Liver (tissue), 9 donors: ENCODE data around the gene SCN1A. TPM values are rescaled to one million over a fixed set of nuclear protein-coding genes. Genes with fewer than 3 reads are reported as not detected.

ENCODE experiments used
- DNase-seq: peaks from one replicate; pipeline ENCODE4 v3.0.0-alpha.2; 2017; ENCODE audit warnings: low spot score
- H3K27ac ChIP-seq, 2 donors: one replicate each; pipeline ENCODE4 v1.7.0; 2013; ENCODE audit warnings: inconsistent platforms in 2 of 2, low read length in 2 of 2, control low read depth in 1 of 2, low read depth in 1 of 2, mild to moderate bottlenecking in 1 of 2
- H3K27me3 ChIP-seq, 4 donors: one replicate each; pipeline versions ENCODE4 v1.6.1 to v1.7.0; 2013; ENCODE audit warnings: low read length in 3 of 4, inconsistent platforms in 1 of 4, mild to moderate bottlenecking in 1 of 4, moderate library complexity in 1 of 4; ENCODE audit not compliant: control insufficient read depth in 4 of 4, insufficient read depth in 4 of 4
- H3K36me3 ChIP-seq, 4 donors: one replicate each; pipeline versions ENCODE4 v1.6.1 to v1.7.0; 2013; ENCODE audit warnings: low read length in 3 of 4, mild to moderate bottlenecking in 3 of 4, low read depth in 1 of 4, moderate library complexity in 1 of 4; ENCODE audit not compliant: control insufficient read depth in 4 of 4, insufficient read depth in 3 of 4
- H3K4me1 ChIP-seq, 4 donors: one replicate each; pipeline versions ENCODE4 v1.6.1 to v1.7.0; 2013; ENCODE audit warnings: low read length in 3 of 4, mild to moderate bottlenecking in 3 of 4, moderate library complexity in 1 of 4; ENCODE audit not compliant: control insufficient read depth in 4 of 4, insufficient read depth in 4 of 4
- H3K4me3 ChIP-seq, 3 donors: one replicate each; pipeline versions ENCODE4 v1.6.1 to v1.7.0; 2013; ENCODE audit warnings: low read length in 3 of 3, control low read depth in 1 of 3, low read depth in 1 of 3, mild to moderate bottlenecking in 1 of 3
- H3K9ac ChIP-seq, 2 donors: one replicate each; pipeline ENCODE4 v1.7.0; 2013; ENCODE audit warnings: low read length in 2 of 2, mild to moderate bottlenecking in 2 of 2, moderate library complexity in 2 of 2, control low read depth in 1 of 2, low read depth in 1 of 2
- H3K9me3 ChIP-seq, 4 donors: one replicate each; pipeline versions ENCODE4 v1.6.1 to v1.7.0; 2013; ENCODE audit warnings: low read length in 3 of 4; ENCODE audit not compliant: control insufficient read depth in 4 of 4
- ATF3 ChIP-seq: IDR thresholded peaks from 2 replicates; pipeline ENCODE4 v1.6.1; 2016; ENCODE audit warnings: antibody characterized with exemption
- CTCF ChIP-seq: fragments of 150-350 bp; IDR thresholded peaks from 2 replicates; pipeline ENCODE4 v1.5.1; 2017; ENCODE audit warnings: improper control_type of control experiment, low read depth, low read length; ENCODE audit not compliant: missing input control
- EGR1 ChIP-seq, 2 donors: IDR thresholded peaks; 2 replicates each; pipeline ENCODE4 v1.6.1; 2016 to 2018; ENCODE audit warnings: antibody characterized with exemption in 2 of 2, low read depth in 2 of 2
- FOXA2 ChIP-seq: IDR thresholded peaks from 2 replicates; pipeline ENCODE4 v1.6.1; 2016; ENCODE audit warnings: antibody characterized with exemption
- GABPA ChIP-seq, 2 donors: IDR thresholded peaks in 1 of 2; conservative IDR thresholded peaks in 1 of 2; 2 replicates each; pipeline ENCODE4 v1.6.1; 2016; ENCODE audit warnings: antibody characterized with exemption in 2 of 2, mild to moderate bottlenecking in 1 of 2, moderate library complexity in 1 of 2
- HNF4A ChIP-seq, 2 donors: conservative IDR thresholded peaks; 2 replicates each; pipeline ENCODE4 v1.6.1; 2016; ENCODE audit warnings: antibody characterized with exemption in 2 of 2, mild to moderate bottlenecking in 2 of 2
- HNF4G ChIP-seq: IDR thresholded peaks from 2 replicates; pipeline ENCODE4 v1.6.1; 2016; ENCODE audit warnings: antibody characterized with exemption
- JUND ChIP-seq, 2 donors: IDR thresholded peaks; 2 replicates each; pipeline ENCODE4 v1.6.1; 2016; ENCODE audit warnings: antibody characterized with exemption in 2 of 2
- MAX ChIP-seq: IDR thresholded peaks from 2 replicates; pipeline ENCODE4 v1.6.1; 2016; ENCODE audit warnings: antibody characterized with exemption
- NR2F2 ChIP-seq: IDR thresholded peaks from 2 replicates; pipeline ENCODE4 v1.6.1; 2016; ENCODE audit warnings: antibody characterized with exemption
- RAD21 ChIP-seq, 2 donors: IDR thresholded peaks; 2 replicates each; pipeline ENCODE4 v1.6.1; 2016; ENCODE audit warnings: antibody characterized with exemption in 2 of 2, mild to moderate bottlenecking in 2 of 2
- REST ChIP-seq: IDR thresholded peaks from 2 replicates; pipeline ENCODE4 v1.6.1; 2016; ENCODE audit warnings: antibody characterized with exemption, mild to moderate bottlenecking
- RXRA ChIP-seq, 2 donors: IDR thresholded peaks; 2 replicates each; pipeline ENCODE4 v1.6.1; 2017 to 2018; ENCODE audit warnings: antibody characterized with exemption in 2 of 2, mild to moderate bottlenecking in 1 of 2
- SP1 ChIP-seq: IDR thresholded peaks from 2 replicates; pipeline ENCODE4 v1.6.1; 2018; ENCODE audit warnings: antibody characterized with exemption, mild to moderate bottlenecking
- TAF1 ChIP-seq: conservative IDR thresholded peaks from 2 replicates; pipeline ENCODE4 v1.6.1; 2016; ENCODE audit warnings: antibody characterized with exemption, mild to moderate bottlenecking
- YY1 ChIP-seq: IDR thresholded peaks from 2 replicates; pipeline ENCODE4 v1.6.1; 2016; ENCODE audit warnings: antibody characterized with exemption, mild to moderate bottlenecking
- ZBTB33 ChIP-seq: IDR thresholded peaks from 2 replicates; pipeline ENCODE4 v1.6.1; 2016; ENCODE audit warnings: antibody characterized with exemption
- WGBS: extraction: QIAGEN DNeasy Blood & Tissue Kit; methylation state at CpG from one replicate; pipeline ENCODE4 v1.1.7; 2013; 5-methylcytosine and 5-hydroxymethylcytosine counted together
- polyA plus RNA-seq, 2 donors: library from polyadenylated mRNA; stranded (reverse) in 1 of 2; unstranded in 1 of 2; fragments of 200-250 nt in 1 of 2; fragments of >200 nt in 1 of 2; fragmentation: Nextera tagmentation in 1 of 2; extraction: Ambion mirVana in 1 of 2; gene quantifications; one replicate each; pipeline versions ENCODE4 v1.2.1 to v1.2.3, GENCODE V29; 2013 to 2015
- total RNA-seq, 2 donors: library from RNA; depleted of rRNA; stranded (reverse); fragments of >200 nt; gene quantifications; one replicate each; pipeline ENCODE4 v1.2.3, GENCODE V29; 2014
- donor health status: healthy.
- donor health status: healthy.
- donor health status: healthy.
- donor health status: healthy.
- donor health status: healthy.

Gene SCN1A
- total and polyA plus RNA-seq, 4 donors = 0.11 TPM; not detected in 3

GRCh38 chr2:166070231-166070630, 57.6 kb downstream of the SCN1A start:
- Histone ChIP-seq H3K36me3 (no peaks in the 10 kb centered on the region), H3K9me3 (no peaks in the 10 kb centered on the region), H3K4me3 (no peak overlapping the region), H3K9ac (no peak overlapping the region), H3K27ac (no peak overlapping the region), H3K4me1 (no peaks in the 10 kb centered on the region), H3K27me3 (no peaks in the 10 kb centered on the region)
- DNase-seq = no peak
- 66% methylated on average over 3 of the region's 3 CpGs for WGBS
- TF ChIP-seq EGR1 (IDR thresholded peaks at IDR 0.05; ENCODE audit: low read depth in 2 of 2) (no peak), REST (no peak), JUND (IDR thresholded peaks at IDR 0.05) (no peak), NR2F2 (no peak), GABPA (IDR thresholded peaks at IDR 0.05 in 1 of 2, conservative IDR thresholded peaks at IDR 0.05 in 1 of 2) (no peak), ZBTB33 (no peak), RXRA (IDR thresholded peaks at IDR 0.05) (no peak), HNF4A (conservative IDR thresholded peaks at IDR 0.05) (no peak), SP1 (no peak), FOXA2 (no peak), ATF3 (no peak), HNF4G (no peak), MAX (no peak), YY1 (no peak)

- Histone ChIP-seq H3K27ac (no peak overlapping the region), H3K36me3 (no peaks in the 10 kb centered on the region), H3K9ac (no peak overlapping the region), H3K27me3 (no peaks in the 10 kb centered on the region), H3K4me1 (no peaks in the 10 kb centered on the region), H3K9me3 (no peaks in the 10 kb centered on the region), H3K4me3 (no peak overlapping the region)
- 60% methylated on average over 1 of the region's 1 CpG for WGBS
- DNase-seq = no peak
- no peak for TF ChIP-seq REST
- no peak for TF ChIP-seq RAD21 (IDR thresholded peaks at IDR 0.05)
- TF ChIP-seq HNF4G = no peak
- TF ChIP-seq FOXA2 = no peak
- TF ChIP-seq JUND (IDR thresholded peaks at IDR 0.05) = no peak
- no peak for TF ChIP-seq MAX
- no peak for TF ChIP-seq YY1
- TF ChIP-seq GABPA (IDR thresholded peaks at IDR 0.05 in 1 of 2, conservative IDR thresholded peaks at IDR 0.05 in 1 of 2) = no peak
- TF ChIP-seq CTCF = no peak
- no peak for TF ChIP-seq SP1
- TF ChIP-seq TAF1 = no peak
- TF ChIP-seq NR2F2 = no peak
- TF ChIP-seq ATF3 = no peak
- TF ChIP-seq ZBTB33 = no peak
- no peak for TF ChIP-seq RXRA (IDR thresholded peaks at IDR 0.05)
- TF ChIP-seq HNF4A (conservative IDR thresholded peaks at IDR 0.05) = no peak
These were observed 58.8 kb downstream of the SCN1A start for GRCh38 chr2:166068981-166069380.
